CD14-positive monocyte (primary cell): Measurements from ENCODE around the gene CFAP47. TPM values are rescaled to one million over a fixed set of nuclear protein-coding genes. Genes with fewer than 3 reads are reported as not detected.

Experiments
- DNase-seq, 3 donors: peaks; one replicate each; pipeline ENCODE4 v3.0.0-alpha.2; 2011 to 2022
- H2AFZ ChIP-seq: 2 replicates; pipeline ENCODE4 v1.6.0; 2012; ENCODE audit warnings: mild to moderate bottlenecking, low read depth, low read length, inconsistent platforms; ENCODE audit not compliant: insufficient read depth, poor library complexity, severe bottlenecking
- H3K27ac ChIP-seq, 2 donors: 1 replicate in 1 of 2; 2 replicates in 1 of 2; pipeline ENCODE4 v1.5.1; 2012 to 2013; ENCODE audit warnings: low read length in 2 of 2, control low read depth in 1 of 2, inconsistent platforms in 1 of 2, low read depth in 1 of 2, mild to moderate bottlenecking in 1 of 2
- H3K27me3 ChIP-seq, 2 donors: one replicate each; pipeline versions ENCODE4 v1.6.0 to v1.6.1; 2011 to 2013; ENCODE audit warnings: low read length in 2 of 2; ENCODE audit not compliant: control insufficient read depth in 2 of 2, insufficient read depth in 2 of 2
- H3K36me3 ChIP-seq, 2 donors: replicated peaks in 1 of 2; 1 replicate in 1 of 2; 2 replicates in 1 of 2; pipeline versions ENCODE4 v1.5.1 to v1.6.1; 2012 to 2013; ENCODE audit warnings: low read length in 2 of 2, control low read depth in 1 of 2, inconsistent platforms in 1 of 2, mild to moderate bottlenecking in 1 of 2; ENCODE audit not compliant: insufficient read depth in 2 of 2, control insufficient read depth in 1 of 2
- H3K4me1 ChIP-seq, 2 donors: 1 replicate in 1 of 2; 2 replicates in 1 of 2; pipeline versions ENCODE4 v1.5.1 to v1.6.1; 2012 to 2013; ENCODE audit warnings: low read length in 2 of 2, control low read depth in 1 of 2, inconsistent platforms in 1 of 2, mild to moderate bottlenecking in 1 of 2, moderate library complexity in 1 of 2; ENCODE audit not compliant: insufficient read depth in 2 of 2, control insufficient read depth in 1 of 2
- H3K4me2 ChIP-seq: replicated peaks from 2 replicates; pipeline ENCODE3; 2012; ENCODE audit warnings: low read length, moderate library complexity, mild to moderate bottlenecking; ENCODE audit not compliant: poor library complexity, severe bottlenecking; ENCODE audit errors: extremely low read depth
- H3K4me3 ChIP-seq, 3 experiments: fragments of 200-600 bp in 1 of 3; sonication (generic) in 1 of 3; replicated peaks in 1 of 3; 1 replicate in 2 of 3; 2 replicates in 1 of 3; pipeline ENCODE4 v1.5.1; 2011 to 2013; ENCODE audit warnings: low read length in 3 of 3, mild to moderate bottlenecking in 3 of 3, control low read depth in 2 of 3, low read depth in 2 of 3, inconsistent platforms in 1 of 3, moderate library complexity in 1 of 3
- H3K79me2 ChIP-seq: 2 replicates; pipeline ENCODE4 v1.6.0; 2012; ENCODE audit warnings: mild to moderate bottlenecking, control low read depth, inconsistent platforms, low read length, moderate library complexity; ENCODE audit not compliant: insufficient read depth
- H3K9ac ChIP-seq: 2 replicates; pipeline ENCODE4 v1.6.0; 2017; ENCODE audit warnings: low read length, mild to moderate bottlenecking; ENCODE audit not compliant: insufficient read depth, poor library complexity, severe bottlenecking
- H3K9me3 ChIP-seq, 2 donors: replicated peaks in 1 of 2; 1 replicate in 1 of 2; 2 replicates in 1 of 2; pipeline versions ENCODE4 v1.5.1 to v1.6.1; 2012 to 2013; ENCODE audit warnings: low read length in 2 of 2, control low read depth in 1 of 2; ENCODE audit not compliant: control insufficient read depth in 1 of 2, insufficient read depth in 1 of 2
- H4K20me1 ChIP-seq: 2 replicates; pipeline ENCODE4 v1.6.0; 2012; ENCODE audit warnings: mild to moderate bottlenecking, low read length, control low read depth, moderate library complexity; ENCODE audit not compliant: insufficient read depth
- H3K27ac Mint-ChIP-seq, 7 donors: one replicate each; pipeline ENCODE4 v1.8.0; 2020; ENCODE audit warnings: mild to moderate bottlenecking in 7 of 7, mixed read lengths in 7 of 7, moderate library complexity in 6 of 7, inconsistent platforms in 2 of 7
- H3K27me3 Mint-ChIP-seq, 3 donors: one replicate each; pipeline ENCODE4 v1.8.0; 2021 to 2022; ENCODE audit warnings: low read depth in 3 of 3, mild to moderate bottlenecking in 3 of 3, mixed read lengths in 3 of 3, moderate library complexity in 3 of 3, inconsistent platforms in 1 of 3
- H3K36me3 Mint-ChIP-seq, 2 donors: one replicate each; pipeline ENCODE4 v1.8.0; 2020; ENCODE audit warnings: mixed read lengths in 2 of 2, inconsistent platforms in 1 of 2, mild to moderate bottlenecking in 1 of 2
- H3K4me1 Mint-ChIP-seq: one replicate; pipeline ENCODE4 v1.8.0; 2020; ENCODE audit warnings: mild to moderate bottlenecking, mixed read lengths
- H3K4me3 Mint-ChIP-seq, 2 donors: one replicate each; pipeline ENCODE4 v1.8.0; 2020; ENCODE audit warnings: mild to moderate bottlenecking in 2 of 2, mixed read lengths in 2 of 2, moderate library complexity in 1 of 2
- H3K9me3 Mint-ChIP-seq, 7 donors: one replicate each; pipeline ENCODE4 v1.8.0; 2020 to 2022; ENCODE audit warnings: mixed read lengths in 7 of 7, mild to moderate bottlenecking in 6 of 7, moderate library complexity in 6 of 7, inconsistent platforms in 2 of 7
- CTCF ChIP-seq: fragments of 200-600 bp; IDR thresholded peaks from one replicate; pipeline ENCODE4 v1.8.0; 2022; ENCODE audit warnings: antibody characterized with exemption, mild to moderate bottlenecking
- WGBS: methylation state at CpG from one replicate; pipeline ENCODE4 v1.1.5; 2013; ENCODE audit warnings: missing lambda C conversion rate; ENCODE audit not compliant: insufficient coverage; 5-methylcytosine and 5-hydroxymethylcytosine counted together
- intact Hi-C, 2 donors: fragments of 100-400 bp; cut with micrococcal nuclease; formaldehyde crosslinking; loops; one replicate each; pipeline versions ENCODE4 v1.15.0 to v1.15.1; 2023
- polyA plus RNA-seq, 3 donors: library from polyadenylated mRNA; depleted of rRNA in 1 of 3; unstranded in 2 of 3; stranded (reverse) in 1 of 3; fragments of 300-500 nt in 2 of 3; fragments of >200 nt in 1 of 3; fragmentation: Illumina TruSeq in 2 of 3; gene quantifications; 1 replicate in 2 of 3; 2 replicates in 1 of 3; pipeline ENCODE4 v1.2.3, GENCODE V29; 2012 to 2021

CFAP47 gene
- polyA plus RNA-seq, 3 donors = not detected

- Histone ChIP-seq H3K36me3 (no peaks in the 10 kb centered on the region), H4K20me1 (no peaks in the 10 kb centered on the region), H3K9ac (no peak overlapping the region), H3K9me3 (no peaks in the 10 kb centered on the region), H2AFZ (no peak overlapping the region), H3K4me3 (no peak overlapping the region), H3K4me1 (no peaks in the 10 kb centered on the region), H3K27me3 (no peaks in the 10 kb centered on the region), H3K4me2 (no peak overlapping the region), H3K79me2 (no peaks in the 10 kb centered on the region), H3K27ac (no peak overlapping the region)
- Mint-ChIP-seq H3K4me3 (no peak overlapping the region), H3K4me1 (no peaks in the 10 kb centered on the region), H3K27ac (no peak overlapping the region), H3K36me3 (no peaks in the 10 kb centered on the region), H3K27me3 (no peaks in the 10 kb centered on the region), H3K9me3 (no peaks in the 10 kb centered on the region)
- no peak for TF ChIP-seq CTCF
- WGBS = no CpG with 5 or more reads among the region's 1 CpG
- no peak for DNase-seq
- intact Hi-C loops = no loop called here
Measured at GRCh38 chrX:36334572-36334971, 415.0 kb downstream of the CFAP47 start.

- DNase-seq = no peak
- Histone ChIP-seq H3K79me2 (no peaks in the 10 kb centered on the region), H3K4me1 (no peaks in the 10 kb centered on the region), H2AFZ (no peak overlapping the region), H3K4me3 (no peak overlapping the region), H3K36me3 (no peaks in the 10 kb centered on the region), H3K27ac (no peak overlapping the region), H3K4me2 (no peak overlapping the region), H3K27me3 (no peaks in the 10 kb centered on the region), H3K9me3 (no peaks in the 10 kb centered on the region), H4K20me1 (no peaks in the 10 kb centered on the region), H3K9ac (no peak overlapping the region)
- Mint-ChIP-seq H3K9me3 (peaks cover 0 to 2% (median 0%) of the 10 kb centered on the region in 7 donors), H3K27me3 (no peaks in the 10 kb centered on the region), H3K4me1 (no peaks in the 10 kb centered on the region), H3K27ac (no peak overlapping the region), H3K4me3 (no peak overlapping the region), H3K36me3 (no peaks in the 10 kb centered on the region)
- intact Hi-C loops = no loop called here
- WGBS = no CpG with 5 or more reads among the region's 3 CpGs
- no peak for TF ChIP-seq CTCF
Measured at GRCh38 chrX:36336751-36337150, 417.2 kb downstream of the CFAP47 start.
